GM18508 (cell line): Measurements from ENCODE around the gene LRRC71.
"Not testable (repeated sequence)": the region's sequence is repeated elsewhere in the genome, so short reads cannot be mapped to it uniquely, and the experiment has no call there.

ENCODE experiments used
- ATAC-seq: cut with Tn5 transposase; IDR thresholded peaks from one replicate; pipeline ENCODE4 v1.9.1; 2021; ENCODE audit warnings: moderate number of reproducible peaks; ENCODE audit not compliant: insufficient read depth, unreplicated experiment

LRRC71 gene

DNA sequence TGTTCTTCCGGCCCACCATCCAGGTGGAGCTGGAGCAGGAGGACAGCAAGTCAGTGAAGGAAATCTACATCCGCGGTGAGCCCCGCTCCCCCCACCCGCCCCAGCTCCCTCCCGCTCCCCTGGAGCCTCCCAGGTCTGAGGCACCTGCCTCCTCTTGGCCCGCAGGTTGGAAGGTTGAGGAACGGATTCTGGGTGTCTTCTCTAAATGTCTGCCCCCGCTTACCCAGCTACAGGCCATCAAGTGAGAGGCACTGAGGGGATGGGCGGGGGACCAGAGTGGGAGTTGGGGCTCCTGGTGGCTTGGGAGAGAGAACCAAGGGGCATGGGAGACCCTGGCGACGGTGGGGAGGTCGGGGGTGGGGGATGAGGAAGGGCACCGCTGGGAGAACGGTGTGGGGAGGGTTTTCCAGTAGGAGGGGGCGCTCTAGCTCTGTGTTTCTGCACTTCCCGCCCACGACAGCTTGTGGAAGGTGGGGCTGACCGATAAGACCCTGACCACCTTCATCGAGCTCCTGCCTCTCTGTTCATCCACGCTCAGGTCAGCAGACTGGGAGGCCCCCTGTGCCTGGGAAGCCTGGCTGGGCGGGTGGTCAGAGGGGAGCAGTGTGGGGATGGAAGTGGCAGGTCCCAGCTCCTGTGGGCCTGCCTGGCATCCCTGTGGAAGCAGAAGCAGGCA lies 4.2 kb downstream of the LRRC71 start:
- no peak for ATAC-seq

DNA sequence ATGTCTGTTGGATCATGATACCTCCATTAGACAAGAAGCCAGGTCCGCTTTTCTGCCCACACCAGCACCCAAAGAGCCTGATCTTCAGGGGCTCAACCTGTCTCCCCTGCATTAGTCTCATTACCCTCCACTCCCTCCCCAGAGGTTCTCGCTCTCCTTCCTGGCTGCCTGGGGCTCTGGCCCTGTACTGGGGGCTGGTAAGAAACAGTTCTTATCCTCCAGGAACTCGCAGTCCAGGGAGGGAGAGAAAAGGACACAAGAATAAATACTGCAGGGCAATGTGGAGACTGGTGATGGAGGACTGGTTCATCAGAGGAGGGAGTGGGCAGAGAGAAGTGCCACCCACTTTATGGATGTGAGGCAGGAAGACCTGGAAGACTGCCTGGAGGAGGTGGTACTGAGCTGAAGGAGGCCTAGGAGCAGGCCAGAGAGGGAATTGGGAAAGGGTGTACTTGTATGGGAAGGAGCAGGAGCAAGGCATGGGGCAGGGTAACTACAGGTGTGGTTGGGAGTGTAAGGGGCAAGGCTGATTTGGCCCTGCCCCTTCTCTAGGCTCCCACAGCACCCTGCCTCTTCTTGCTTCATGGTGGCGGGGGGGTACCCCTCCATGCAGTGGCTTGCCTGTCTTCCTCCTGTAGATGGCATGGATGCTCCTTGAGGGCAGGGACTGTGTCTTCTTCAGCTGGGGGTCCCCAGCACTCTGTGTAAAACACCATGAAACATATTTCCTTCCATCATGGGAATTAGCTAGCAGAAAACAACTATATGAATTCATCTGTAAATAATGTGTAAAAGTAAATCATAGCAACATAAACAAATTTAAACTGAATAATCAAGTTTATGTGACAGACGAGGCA lies 5.0 kb downstream of the LRRC71 start:
- ATAC-seq = no peak

DNA sequence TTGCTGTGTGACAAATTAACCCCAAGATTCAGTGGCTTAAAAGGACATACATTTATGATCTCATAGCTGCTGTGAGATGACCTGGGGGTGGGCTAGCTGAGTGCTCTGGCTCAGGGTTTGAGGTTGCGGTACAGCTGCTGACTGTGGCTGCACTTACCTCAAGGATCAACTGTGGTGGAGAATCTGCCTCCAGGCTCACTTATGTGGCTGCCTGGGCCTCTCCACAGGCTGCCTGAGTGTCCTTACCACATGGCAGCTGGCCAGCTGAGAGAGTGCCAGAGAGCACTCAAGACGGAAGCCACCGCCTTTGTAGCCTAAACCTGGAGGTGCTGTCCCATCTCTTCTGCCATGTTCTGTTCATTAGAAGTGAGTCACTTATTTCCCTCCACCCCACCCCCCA lies 5.7 kb downstream of the LRRC71 start:
- ATAC-seq = no peak

DNA sequence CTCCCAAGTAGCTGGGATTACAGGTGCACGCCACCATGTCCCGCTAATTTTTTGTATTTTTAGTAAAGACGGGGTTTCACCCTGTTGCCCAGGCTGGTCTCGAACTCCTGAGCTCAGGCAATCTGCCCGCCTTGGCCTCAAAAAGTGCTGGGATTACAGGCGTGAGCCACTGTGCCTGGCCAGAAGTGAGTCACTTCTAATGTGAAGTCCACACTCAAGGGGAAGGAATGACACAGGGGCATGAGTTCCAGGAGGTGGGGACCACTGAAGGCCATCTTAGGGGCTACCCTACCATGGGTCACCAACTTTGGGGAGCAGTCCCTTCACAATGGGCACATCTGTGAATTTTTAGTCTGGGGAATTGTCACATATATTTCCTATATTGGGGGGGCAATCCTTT lies 6.3 kb downstream of the LRRC71 start:
- not testable (repeated sequence) for ATAC-seq

DNA sequence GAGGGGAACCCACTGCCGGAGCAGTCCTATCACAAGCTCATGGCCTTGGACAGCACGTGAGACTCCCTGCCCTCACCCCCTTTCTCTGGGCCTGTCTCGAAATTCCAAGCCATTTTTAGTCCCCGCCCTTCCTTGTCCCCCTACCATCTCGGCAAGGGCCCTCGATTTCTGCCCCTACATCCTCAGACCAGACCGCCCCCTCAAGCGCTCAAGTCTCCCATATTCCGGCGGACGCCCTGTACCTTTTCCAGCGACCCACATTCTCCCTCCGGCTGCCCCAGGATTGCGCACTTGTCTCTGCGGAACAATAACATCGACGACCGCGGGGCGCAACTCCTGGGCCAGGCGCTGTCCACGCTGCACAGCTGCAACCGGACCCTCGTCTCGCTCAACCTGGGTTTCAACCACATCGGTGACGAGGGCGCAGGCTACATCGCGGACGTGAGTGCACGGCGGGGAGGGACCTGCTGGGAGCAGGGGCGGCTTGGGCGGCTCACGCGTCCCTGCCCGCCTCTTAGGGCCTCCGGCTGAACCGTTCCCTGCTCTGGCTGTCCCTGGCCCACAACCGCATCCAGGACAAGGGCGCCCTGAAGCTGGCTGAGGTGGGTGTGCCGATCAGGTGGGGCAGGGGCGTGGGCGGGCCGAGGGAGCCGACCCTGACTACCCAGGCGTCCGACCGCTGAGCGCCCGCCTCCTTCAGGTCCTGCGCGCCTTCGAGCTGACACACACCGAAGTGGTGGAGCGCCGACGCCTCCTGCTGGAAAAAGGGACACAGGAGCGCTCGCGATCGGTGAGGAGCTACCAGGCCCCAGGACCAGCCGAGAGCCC lies 7.0 kb downstream of the LRRC71 start:
- ATAC-seq = no peak

DNA sequence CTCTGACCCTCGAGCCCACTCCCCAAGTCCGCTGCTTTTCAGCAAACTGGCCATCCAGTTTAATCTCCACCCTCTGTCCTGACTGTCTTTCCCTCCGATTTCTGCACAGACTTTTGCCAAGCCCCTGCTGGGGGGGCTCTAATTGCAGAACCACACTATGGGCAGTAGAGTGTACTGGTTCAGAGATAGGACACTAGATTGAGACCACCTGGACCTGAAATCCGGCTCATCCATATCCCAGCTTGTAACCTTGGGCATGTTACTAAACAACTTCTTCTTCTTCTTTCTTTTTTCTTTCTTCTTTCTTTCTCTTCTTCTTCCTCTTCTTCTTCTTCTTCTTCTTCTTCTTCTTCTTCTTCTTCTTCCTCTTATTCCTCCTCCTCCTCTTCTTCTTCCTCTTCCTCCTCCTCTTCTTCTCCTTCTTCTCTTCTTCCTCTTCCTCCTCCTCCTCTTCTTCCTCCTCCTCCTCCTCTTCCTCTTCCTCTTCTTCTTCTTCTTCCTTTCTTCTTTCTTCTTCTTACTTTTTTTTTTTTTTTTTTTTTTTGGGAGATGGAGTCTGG lies 7.7 kb downstream of the LRRC71 start:
- ATAC-seq = no peak

DNA sequence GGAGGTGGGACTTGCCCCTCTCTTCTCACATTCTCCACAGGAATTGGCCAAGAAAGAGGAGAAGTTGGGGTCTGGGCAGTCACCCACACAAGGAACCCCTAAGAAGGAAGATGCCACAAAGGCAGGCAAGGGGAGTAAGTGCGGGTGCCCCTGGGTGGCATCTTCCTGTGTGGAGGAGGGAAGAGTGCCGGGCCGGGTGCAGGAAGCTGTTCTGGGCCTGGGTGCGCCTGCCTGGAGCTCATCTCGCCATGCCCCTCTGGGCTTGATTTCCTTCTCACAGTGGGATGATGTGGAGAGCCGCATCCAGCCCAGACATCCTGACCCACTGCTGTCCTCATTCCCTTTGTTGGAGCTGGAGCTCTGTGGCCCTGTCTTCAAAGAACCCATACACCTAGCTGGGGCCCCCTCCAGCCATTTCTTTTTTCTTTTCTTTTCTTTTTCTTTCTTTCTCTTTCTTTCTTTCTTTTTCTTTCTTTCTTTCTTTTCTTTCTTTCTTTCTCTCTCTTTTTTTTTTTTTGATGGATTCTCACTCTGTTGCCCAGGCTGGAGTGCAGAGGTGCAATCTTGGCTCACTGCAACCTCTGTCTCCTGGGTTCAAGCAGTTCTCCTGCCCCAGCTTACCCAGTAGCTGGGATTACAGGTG lies 9.3 kb downstream of the LRRC71 start:
- ATAC-seq = no peak

DNA sequence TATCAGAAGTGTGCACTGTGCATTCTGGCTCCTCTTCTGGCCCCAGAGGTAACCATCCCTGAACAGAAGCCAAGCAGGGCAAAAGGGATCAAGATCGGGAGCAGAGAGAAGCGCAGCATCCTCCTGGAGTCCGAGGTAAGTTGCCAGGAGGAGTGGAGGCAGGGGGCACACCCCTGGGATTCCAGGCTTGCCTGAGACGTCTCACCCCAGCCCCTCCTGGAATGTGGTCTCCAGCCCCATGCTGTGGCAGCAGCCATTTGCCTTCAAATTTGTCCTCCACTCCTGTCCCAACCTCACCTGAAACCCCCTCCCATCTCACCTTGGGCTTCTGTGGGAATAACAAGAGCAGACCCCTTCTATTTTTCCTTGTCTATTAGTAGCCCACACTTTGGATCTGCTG lies 10.1 kb downstream of the LRRC71 start:
- no peak for ATAC-seq

DNA sequence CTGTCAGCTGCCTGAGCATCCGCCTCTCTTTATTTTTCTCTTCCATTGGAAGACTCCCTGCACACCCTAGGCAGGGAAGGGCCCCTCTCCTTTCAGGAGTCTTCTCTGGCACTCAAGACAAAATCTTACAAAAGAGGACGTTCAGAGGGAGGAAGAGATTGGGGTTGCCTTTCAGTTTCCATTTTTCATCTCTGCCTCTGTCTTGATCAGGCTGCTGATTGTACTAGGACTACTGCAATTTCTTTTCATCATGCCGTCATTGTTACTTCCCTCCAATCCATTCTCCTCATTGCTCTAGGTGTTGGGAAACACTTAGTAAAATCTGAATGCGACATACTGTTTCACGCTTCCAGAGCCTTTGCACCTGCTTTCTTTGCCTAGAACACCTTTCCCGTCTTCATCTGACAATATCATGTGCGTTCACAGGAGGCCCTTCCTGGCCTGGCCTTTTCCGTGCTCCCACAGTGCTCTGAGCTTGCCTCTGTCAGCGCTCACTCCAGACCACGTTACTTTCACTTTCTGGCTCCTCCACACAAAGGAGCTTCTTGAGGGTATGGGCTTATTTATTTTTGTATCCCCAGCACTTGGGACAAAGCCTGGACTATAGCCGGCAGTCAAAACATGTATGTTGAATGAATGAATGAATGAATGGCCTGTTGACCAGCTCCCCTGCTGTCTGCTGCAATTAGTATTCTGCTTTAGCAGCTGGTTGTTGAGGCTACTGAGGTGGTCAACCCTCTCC lies 10.9 kb downstream of the LRRC71 start:
- ATAC-seq = no peak

DNA sequence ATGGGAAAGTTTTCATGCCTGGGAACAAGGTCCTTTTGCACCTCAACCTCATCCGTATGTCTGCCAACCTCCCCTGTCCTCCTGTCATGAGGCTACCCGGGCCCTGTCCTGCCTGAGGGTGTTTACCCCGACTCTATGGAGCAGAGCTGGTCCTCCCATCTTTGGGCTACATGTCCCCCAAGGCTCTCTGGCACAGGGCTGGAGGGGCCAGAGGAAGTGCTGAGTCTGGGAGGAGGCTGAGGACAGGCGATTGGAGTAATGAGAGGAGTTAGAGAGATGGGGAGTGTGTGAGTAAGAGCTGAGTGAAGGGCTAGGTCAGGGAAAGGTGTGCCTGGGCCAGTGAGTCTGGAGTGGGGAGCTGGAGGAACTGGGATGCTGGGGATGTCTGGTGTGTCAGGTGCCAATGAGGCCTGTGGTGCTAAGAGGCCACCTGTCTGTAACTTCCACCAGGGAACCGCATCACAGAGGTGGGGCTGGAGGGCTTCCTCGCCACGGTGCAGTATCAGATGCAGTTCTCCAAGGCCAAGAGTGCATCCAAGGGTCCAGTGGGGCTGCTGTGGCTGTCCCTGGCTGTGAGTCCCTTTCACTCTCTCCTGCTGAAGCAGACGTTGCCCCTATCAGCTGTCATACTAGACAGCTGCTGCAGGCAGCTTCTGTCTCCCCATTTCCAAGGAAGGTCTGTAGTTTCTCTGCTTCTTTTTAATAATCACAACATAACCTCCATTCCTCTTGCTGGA lies 11.7 kb downstream of the LRRC71 start:
- ATAC-seq = no peak

DNA sequence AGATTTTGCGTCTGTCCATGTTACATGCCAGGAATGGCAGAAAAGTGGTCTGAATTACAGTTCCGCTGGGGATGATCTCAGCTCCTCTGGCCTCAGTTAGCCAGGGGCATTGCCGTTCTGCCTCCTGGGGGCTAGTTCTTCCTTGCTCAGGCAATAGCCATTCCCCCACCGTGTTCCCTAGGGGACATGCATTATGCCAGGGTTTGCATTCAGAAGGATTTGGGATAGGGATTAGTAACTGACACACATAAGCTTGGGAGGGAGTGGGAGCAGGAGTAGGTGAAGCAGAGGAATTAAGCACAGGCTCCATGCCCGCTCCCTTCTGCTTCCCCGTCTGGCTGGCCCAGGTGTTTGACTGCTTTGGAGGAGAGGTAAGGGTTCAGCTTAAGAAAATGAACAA lies 12.7 kb downstream of the LRRC71 start:
- no peak for ATAC-seq

DNA sequence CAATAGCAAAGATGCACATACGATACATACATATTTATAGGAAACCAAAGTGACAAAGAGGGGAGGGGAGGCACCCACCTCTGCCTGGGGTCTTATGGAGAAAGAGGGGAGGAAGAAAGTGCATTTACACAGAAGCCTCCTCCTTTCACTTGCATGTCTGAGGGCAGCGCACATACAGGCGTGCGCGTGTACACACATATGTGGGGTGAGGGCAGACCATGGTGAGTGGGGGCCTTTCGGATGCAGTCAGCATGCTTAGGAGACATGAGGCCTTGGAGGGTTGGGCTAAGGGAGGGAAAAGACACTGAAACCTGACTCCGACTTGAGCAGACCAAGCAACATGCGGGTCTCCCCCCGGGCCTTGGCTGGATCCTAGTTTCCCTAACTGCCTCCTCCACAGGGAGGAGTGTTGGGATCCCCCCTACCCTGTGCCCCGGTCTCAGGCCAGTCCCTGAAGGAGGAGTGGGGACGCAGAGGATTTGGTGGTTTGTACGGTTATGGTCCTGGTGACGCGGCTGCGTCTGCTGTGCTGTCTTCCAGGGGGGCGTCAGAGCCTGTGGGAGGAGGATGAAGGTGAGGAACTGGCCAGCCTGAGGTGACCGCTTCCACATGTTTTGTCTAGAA lies 15.2 kb downstream of the LRRC71 start:
- no peak for ATAC-seq

DNA sequence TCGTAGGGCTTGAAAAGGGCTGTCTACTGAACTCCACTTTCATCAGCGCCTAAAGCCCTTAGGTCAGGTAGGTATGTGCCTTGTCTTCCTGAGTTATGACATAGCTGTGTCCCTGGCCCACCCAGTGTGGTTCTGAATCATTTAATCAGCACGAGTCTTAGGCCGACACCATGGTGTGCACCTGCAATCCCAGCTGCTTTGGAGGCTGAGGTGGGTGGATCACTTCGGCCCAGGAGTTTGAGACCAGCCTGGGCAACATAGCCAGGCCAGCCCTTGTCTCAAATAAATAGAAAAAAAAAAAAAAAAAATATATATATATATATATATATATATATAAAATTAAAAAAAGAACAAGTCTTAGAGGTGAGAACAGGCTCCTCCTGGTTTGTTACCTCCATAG lies 15.8 kb downstream of the LRRC71 start:
- ATAC-seq = no peak

DNA sequence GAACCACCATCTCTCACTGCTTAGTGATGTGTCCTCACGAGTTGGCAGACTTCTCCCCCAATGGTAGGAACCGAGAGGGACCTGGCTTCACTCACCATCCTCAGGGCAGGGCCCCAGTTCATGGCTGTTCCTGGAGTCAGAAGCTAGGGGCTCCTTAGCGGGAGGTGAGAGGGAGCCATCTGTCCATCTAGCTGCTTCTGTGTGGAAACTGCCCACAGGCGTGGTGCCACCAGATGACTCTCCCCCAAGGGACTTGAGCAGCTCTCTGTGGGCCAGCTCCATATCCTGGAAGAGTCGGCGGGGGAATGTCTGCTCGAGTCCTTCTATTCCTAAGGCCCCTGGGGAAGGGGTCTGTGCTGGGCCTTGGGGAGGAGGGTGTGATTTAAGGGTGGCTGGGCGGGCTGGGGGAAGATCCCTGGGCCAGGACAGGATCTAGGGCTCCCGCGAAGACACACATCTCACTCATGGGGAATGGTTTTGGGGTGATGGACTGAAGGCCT lies 16.3 kb downstream of the LRRC71 start:
- no peak for ATAC-seq

DNA sequence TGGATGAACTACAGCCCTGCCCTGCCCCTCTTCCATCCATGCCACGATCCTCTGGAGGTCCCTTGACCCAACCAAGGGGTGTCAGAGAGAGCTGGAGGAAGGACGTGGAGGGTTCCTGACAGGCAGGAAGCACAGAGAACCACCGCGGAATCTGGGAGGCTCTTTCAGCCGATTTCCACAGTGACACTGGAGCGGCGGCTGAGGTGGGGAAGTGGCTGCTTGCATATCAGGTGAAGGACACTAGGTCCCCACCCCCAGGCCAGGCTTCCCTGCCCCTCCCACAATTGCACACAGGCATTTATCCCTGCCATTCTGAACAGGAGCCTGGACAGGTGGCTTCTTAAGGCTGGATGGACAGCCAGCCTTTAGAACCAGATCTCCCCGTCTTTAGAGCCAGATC lies 17.5 kb downstream of the LRRC71 start:
- no peak for ATAC-seq

DNA sequence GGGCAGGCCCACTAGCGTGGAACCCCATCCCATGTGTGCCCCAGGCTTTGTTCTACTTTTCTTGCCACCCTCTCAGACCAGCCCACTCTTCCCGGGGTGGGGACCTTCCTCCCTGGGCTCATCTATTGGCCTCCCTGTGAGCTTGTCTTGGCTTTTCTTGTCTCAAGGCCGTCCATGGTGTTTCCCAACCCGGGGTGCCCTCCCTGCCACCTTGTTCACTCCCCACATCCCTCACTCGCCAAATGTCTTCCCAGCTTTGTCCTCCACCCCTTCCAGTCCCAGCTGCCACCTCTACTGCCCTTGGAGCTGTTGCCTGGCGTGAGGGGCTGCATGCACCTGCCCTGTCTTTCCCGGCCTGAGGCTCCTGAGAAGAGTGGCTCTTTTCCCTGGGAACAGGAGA lies 18.4 kb downstream of the LRRC71 start:
- no peak for ATAC-seq

DNA sequence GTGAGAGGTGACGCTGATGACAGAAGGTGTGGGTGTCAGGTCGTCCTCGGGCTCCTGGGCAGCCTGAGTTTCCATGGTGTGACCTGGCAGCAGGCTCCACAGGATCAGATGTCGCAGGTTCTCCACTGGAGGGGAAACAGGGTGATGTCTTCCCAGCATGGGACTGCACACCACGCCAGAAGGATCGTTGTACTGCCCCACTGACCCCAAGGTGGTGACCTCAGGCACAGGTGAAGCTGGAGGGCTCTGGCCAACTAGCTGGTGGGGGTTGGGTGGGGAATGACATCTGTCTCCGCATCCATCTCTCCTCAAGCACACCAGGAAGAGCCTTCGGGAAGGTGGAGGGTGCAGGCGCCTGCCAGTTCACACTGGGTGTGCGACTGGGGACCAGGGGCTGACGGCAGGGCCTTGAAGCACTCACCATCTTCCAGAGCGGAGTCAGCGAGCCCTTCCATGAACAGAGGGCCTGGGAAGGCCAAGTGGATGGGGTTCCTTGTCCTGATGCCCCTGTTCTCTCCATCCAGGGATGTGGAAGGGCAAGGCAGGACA lies 19.4 kb downstream of the LRRC71 start:
- ATAC-seq = no peak

DNA sequence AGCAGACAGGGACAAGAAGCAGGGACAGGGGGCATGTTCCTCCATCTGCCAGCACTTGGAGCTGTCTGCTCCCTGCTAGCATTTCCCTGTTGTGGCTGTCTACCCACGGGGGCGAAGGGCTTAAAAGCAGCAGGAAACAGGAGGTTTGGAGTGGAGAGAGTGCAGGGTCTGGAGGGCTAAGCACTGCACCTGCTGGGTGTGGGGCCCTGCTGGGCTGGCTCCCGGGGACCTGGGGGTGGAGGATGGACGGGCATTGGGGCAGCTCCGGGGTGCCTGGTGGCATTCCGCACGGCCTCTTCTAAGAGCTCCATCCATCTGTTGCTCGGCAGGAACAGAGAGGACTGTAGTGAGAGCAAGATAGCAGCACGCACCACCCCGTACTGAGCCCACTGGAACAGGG lies 21.2 kb downstream of the LRRC71 start:
- no peak for ATAC-seq
